Frontal cortex (tissue), 4 donors: ENCODE results near the gene FDXR. TPM values are rescaled to one million over a fixed set of nuclear protein-coding genes. Genes with fewer than 3 reads are reported as not detected.

Source experiments
- DNase-seq, 2 donors: peaks; one replicate each; pipeline ENCODE4 v3.0.0; 2012; ENCODE audit warnings: low spot score in 2 of 2
- FAIRE-seq: peaks from 2 replicates; lab custom pipeline; 2012; peaks lifted over from hg19 to GRCh38; lab: Jason Lieb, UNC
- total RNA-seq: library from RNA; depleted of rRNA; stranded (reverse); fragments of >200 nt; gene quantifications from one replicate; pipeline ENCODE4 v1.2.3, GENCODE V29; 2014
- donor health status: control.
- donor health status: control.
- donor health status: control.

The FDXR gene
- total RNA-seq, 1 donor from 2014 or later, result 2.4 TPM

GRCh38 chr17:74819801-74820436 lies 52.9 kb downstream of the FDXR start:
- FAIRE-seq, result no peak
- DNase-seq, result no peak

DNA sequence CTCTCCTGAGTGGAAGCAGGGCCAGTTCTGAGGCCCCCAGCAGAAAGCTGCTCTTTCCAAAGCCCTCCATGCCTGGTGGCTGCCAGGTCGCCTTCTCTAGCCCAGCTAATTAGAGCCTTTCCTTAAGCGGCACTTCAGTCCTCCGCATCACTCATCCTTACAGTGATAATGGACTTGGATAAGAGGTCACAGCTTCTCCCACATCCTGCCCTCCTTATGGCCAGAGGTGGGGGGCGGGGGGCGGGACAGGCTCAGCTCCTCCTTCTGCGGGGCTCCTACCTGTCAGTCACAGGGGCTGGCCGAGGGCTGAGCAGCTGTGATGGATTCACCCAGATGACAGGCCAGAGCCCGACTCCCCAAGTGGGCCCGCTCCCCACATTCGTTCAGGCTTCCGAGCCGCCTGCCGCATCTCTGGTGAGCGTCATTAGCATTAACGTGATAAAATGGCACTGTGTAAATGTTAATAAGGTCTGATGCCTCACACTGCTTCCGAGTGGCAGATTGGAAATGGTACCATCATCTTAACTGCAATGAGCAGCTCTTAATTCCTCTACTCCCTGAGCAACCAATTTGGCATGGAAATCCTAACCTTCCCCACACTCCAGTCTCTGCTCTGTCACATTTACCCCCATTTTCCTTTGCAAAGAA lies 54.4 kb downstream of the FDXR start:
- DNase-seq (no peak), FAIRE-seq (no peak)

GRCh38 chr17:74816905-74817620 lies 55.7 kb downstream of the FDXR start:
- no peak for FAIRE-seq
- DNase-seq, result no peak

DNA sequence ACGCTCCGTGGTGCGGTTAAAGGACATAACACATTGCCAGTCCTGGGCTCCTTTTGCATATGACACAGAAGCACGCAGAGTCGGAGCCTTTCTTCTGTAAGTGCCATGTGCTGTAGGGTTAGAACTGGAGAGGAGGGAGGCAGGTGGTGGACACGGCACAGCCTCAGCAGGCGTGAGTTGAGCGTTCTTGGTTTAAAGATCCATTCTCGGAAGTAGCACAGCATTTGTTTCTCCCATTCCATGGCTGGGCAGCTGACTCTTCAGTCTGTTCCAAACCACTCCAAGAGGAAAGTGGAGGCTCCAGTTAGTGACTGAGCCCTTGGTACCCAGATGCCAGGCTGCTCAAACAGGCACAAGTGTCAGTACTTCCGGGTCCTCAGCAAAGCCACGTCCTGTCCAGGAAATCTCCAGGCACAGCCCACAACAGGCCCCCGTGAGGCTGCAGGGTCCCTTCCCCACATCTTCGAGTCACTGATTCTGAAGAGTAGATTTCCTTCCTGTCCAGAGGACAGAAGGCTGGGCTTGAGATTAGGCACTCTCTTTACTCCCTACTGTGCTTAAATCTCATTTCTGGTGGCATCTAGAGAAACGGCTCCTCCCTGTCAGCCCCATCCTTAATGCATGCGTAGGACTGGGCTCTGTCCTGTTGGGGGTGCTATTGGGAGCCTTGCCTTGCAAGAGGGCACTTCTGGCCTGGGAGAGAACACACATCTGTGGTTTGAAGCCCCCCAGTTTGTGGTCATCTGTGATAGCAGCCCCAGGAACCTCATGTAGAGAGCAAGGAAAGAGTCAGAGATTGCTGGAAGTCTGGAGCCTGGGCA lies 57.0 kb downstream of the FDXR start:
- no peak for FAIRE-seq
- no peak for DNase-seq

DNA sequence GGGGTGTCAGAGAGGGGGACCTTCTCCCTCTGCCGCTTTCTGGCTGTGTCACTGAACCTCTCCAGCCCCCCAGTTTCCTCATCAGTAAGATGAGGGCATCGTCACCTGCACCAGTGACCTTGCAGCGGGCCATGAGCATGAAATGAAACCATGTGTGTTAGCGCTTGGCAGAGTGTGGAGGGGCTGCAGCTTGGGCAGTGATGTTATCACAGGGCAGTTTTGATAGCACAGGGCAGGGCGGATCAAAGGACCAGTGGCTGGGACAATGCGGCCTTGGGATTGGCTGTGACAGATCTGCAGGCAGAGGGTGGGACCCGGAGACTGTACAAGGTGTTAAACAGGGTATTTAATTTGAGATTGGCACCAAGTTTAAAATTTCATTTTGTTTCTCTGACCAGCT lies 57.7 kb downstream of the FDXR start:
- FAIRE-seq (no peak), DNase-seq (no peak)

DNA sequence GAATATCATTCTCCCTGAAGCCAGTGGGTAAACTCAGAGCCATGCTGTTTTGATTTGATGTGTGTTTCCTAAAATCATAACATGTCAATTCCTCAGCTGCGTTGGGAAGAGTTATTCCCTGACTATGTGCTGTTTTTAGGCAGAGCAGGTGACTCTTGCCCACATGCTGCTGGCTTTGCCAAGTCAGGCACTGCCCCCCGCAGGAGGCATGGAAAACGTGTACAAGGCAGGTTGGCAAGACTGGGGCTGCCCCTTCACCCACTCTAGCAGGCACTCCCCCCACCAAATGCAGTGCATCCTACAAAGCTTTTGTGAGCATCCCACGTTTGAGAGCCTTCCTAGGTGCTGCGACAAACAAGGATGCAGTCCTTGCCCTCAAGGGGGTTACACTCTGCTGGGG lies 58.3 kb downstream of the FDXR start:
- FAIRE-seq (no peak), DNase-seq (no peak)

Other genes starting within 250 kb of the FDXR start
- gene CD300E, start 249.3 kb downstream of the FDXR start, total RNA-seq, result under 0.01 TPM
- 0.41 TPM for gene CD300LF, start 160.1 kb downstream of the FDXR start, total RNA-seq
- 0.82 TPM for gene RAB37, start 135.7 kb downstream of the FDXR start, total RNA-seq
- gene NHERF1, start 124.4 kb downstream of the FDXR start, total RNA-seq, result 4.1 TPM
- 13.9 TPM for gene NAT9, start 96.6 kb downstream of the FDXR start, total RNA-seq
- gene GRIN2C, start 13.1 kb downstream of the FDXR start, total RNA-seq, result 1.2 TPM
- 0.82 TPM for gene FADS6, start 20.6 kb upstream of the FDXR start, total RNA-seq
- gene USH1G, start 50.3 kb upstream of the FDXR start, total RNA-seq, result 0.41 TPM
- gene OTOP2, start 51.3 kb upstream of the FDXR start, total RNA-seq, result not detected
- not detected for gene OTOP3, start 62.9 kb upstream of the FDXR start, total RNA-seq
- gene HID1, start 99.8 kb upstream of the FDXR start, total RNA-seq, result 17.1 TPM
- gene CDR2L, start 114.6 kb upstream of the FDXR start, total RNA-seq, result 3.3 TPM
- 12.6 TPM for gene MRPL58, start 139.7 kb upstream of the FDXR start, total RNA-seq
- gene ATP5PD, start 174.0 kb upstream of the FDXR start, total RNA-seq, result 106 TPM
- gene KCTD2, start 174.2 kb upstream of the FDXR start, total RNA-seq, result 28.9 TPM
- 1.2 TPM for gene SLC16A5, start 215.0 kb upstream of the FDXR start, total RNA-seq
- gene ARMC7, start 237.0 kb upstream of the FDXR start, total RNA-seq, result 2.4 TPM